Mesenchymal stem cell (in vitro differentiated cells and primary cell): ENCODE measurements around the gene MXI1.
"Not testable (repeated sequence)": the region's sequence is repeated elsewhere in the genome, so short reads cannot be mapped to it uniquely, and the experiment has no call there.

Source experiments
- DNase-seq: peaks from one replicate; pipeline ENCODE4 v3.0.0-alpha.2; 2013
- H2AFZ ChIP-seq: one replicate; pipeline ENCODE4 v1.6.1; 2013; ENCODE audit warnings: low read depth, mild to moderate bottlenecking, control low read depth, inconsistent platforms, low read length, moderate library complexity
- H2AK5ac ChIP-seq: 2 replicates; pipeline ENCODE4 v1.6.1; 2013; ENCODE audit warnings: low read length, moderate library complexity, mild to moderate bottlenecking, inconsistent platforms; ENCODE audit not compliant: severe bottlenecking
- H2BK120ac ChIP-seq: one replicate; pipeline ENCODE4 v1.6.1; 2013; ENCODE audit warnings: low read depth, mild to moderate bottlenecking, inconsistent platforms, low read length, moderate library complexity
- H2BK12ac ChIP-seq, 2 experiments: one replicate each; pipeline ENCODE4 v1.6.1; 2013; ENCODE audit warnings: inconsistent platforms in 2 of 2, low read length in 2 of 2, mild to moderate bottlenecking in 2 of 2, moderate library complexity in 2 of 2, control low read depth in 1 of 2
- H2BK15ac ChIP-seq: one replicate; pipeline ENCODE4 v1.6.1; 2013; ENCODE audit warnings: mild to moderate bottlenecking, low read depth, inconsistent platforms; ENCODE audit not compliant: poor library complexity, severe bottlenecking
- H2BK5ac ChIP-seq: 2 replicates; pipeline ENCODE4 v1.6.1; 2013; ENCODE audit warnings: low read depth, mild to moderate bottlenecking, low read length, control low read depth, inconsistent platforms; ENCODE audit not compliant: poor library complexity, severe bottlenecking
- H3K14ac ChIP-seq, 2 experiments: one replicate each; pipeline ENCODE4 v1.6.1; 2013; ENCODE audit warnings: inconsistent platforms in 2 of 2, low read length in 2 of 2, control low read depth in 1 of 2, mild to moderate bottlenecking in 1 of 2, moderate library complexity in 1 of 2
- H3K18ac ChIP-seq, 2 experiments: one replicate each; pipeline ENCODE4 v1.6.1; 2013; ENCODE audit warnings: inconsistent platforms in 2 of 2, low read length in 2 of 2, control low read depth in 1 of 2, low read depth in 1 of 2, mild to moderate bottlenecking in 1 of 2
- H3K23ac ChIP-seq, 2 experiments: one replicate each; pipeline ENCODE4 v1.6.1; 2013; ENCODE audit warnings: inconsistent platforms in 2 of 2, low read length in 2 of 2, mild to moderate bottlenecking in 2 of 2, moderate library complexity in 2 of 2, control low read depth in 1 of 2
- H3K27ac ChIP-seq: 2 replicates; pipeline ENCODE4 v1.5.1; 2013; ENCODE audit warnings: mild to moderate bottlenecking, moderate library complexity, low read length, control low read depth, inconsistent platforms; ENCODE audit not compliant: poor library complexity, severe bottlenecking
- H3K27me3 ChIP-seq, 2 experiments: 2 replicates each; pipeline versions ENCODE4 v1.6.1 to v1.7.0; 2013; ENCODE audit warnings: low read length in 2 of 2, mild to moderate bottlenecking in 2 of 2, moderate library complexity in 2 of 2, control low read depth in 1 of 2, inconsistent platforms in 1 of 2; ENCODE audit not compliant: control insufficient read depth in 1 of 2, insufficient read depth in 1 of 2
- H3K36me3 ChIP-seq, 2 experiments: 2 replicates each; pipeline versions ENCODE4 v1.6.1 to v1.7.0; 2013; ENCODE audit warnings: low read length in 2 of 2, control low read depth in 1 of 2, inconsistent platforms in 1 of 2, low read depth in 1 of 2, mild to moderate bottlenecking in 1 of 2; ENCODE audit not compliant: insufficient read depth in 2 of 2, control insufficient read depth in 1 of 2
- H3K4ac ChIP-seq, 2 experiments: one replicate each; pipeline ENCODE4 v1.6.1; 2013; ENCODE audit warnings: inconsistent platforms in 2 of 2, low read length in 2 of 2, mild to moderate bottlenecking in 2 of 2, moderate library complexity in 2 of 2, control low read depth in 1 of 2, low read depth in 1 of 2
- H3K4me1 ChIP-seq: 2 replicates; pipeline ENCODE4 v1.6.1; 2013; ENCODE audit warnings: low read depth, low read length, control low read depth; ENCODE audit not compliant: control insufficient read depth, insufficient read depth
- H3K4me2 ChIP-seq: 2 replicates; pipeline ENCODE4 v1.6.1; 2013; ENCODE audit warnings: low read length, mild to moderate bottlenecking, inconsistent platforms; ENCODE audit not compliant: poor library complexity, severe bottlenecking
- H3K4me3 ChIP-seq, 2 experiments: 2 replicates each; pipeline versions ENCODE4 v1.5.1 to v1.7.0; 2013; ENCODE audit warnings: low read length in 2 of 2, mild to moderate bottlenecking in 2 of 2, control low read depth in 1 of 2, low read depth in 1 of 2; ENCODE audit not compliant: insufficient read depth in 1 of 2
- H3K79me1 ChIP-seq: replicated peaks from 2 replicates; pipeline ENCODE4 v1.6.1; 2013; ENCODE audit warnings: mild to moderate bottlenecking, control low read depth, low read length, inconsistent platforms; ENCODE audit not compliant: poor library complexity, severe bottlenecking
- H3K9ac ChIP-seq: 2 replicates; pipeline ENCODE4 v1.7.0; 2013; ENCODE audit warnings: mild to moderate bottlenecking, low read length, moderate library complexity
- H3K9me3 ChIP-seq: 2 replicates; pipeline ENCODE4 v1.7.0; 2013; ENCODE audit warnings: mild to moderate bottlenecking, low read length; ENCODE audit not compliant: control insufficient read depth
- H4K8ac ChIP-seq: one replicate; pipeline ENCODE4 v1.6.1; 2013; ENCODE audit warnings: inconsistent platforms, mild to moderate bottlenecking, low read length, moderate library complexity
- H4K91ac ChIP-seq: one replicate; pipeline ENCODE4 v1.6.1; 2013; ENCODE audit warnings: mild to moderate bottlenecking, low read length, inconsistent platforms
- WGBS: methylation state at CpG from one replicate; pipeline ENCODE4 v1.1.7; 2013; ENCODE audit warnings: mixed read lengths; 5-methylcytosine and 5-hydroxymethylcytosine counted together

Gene MXI1

DNA sequence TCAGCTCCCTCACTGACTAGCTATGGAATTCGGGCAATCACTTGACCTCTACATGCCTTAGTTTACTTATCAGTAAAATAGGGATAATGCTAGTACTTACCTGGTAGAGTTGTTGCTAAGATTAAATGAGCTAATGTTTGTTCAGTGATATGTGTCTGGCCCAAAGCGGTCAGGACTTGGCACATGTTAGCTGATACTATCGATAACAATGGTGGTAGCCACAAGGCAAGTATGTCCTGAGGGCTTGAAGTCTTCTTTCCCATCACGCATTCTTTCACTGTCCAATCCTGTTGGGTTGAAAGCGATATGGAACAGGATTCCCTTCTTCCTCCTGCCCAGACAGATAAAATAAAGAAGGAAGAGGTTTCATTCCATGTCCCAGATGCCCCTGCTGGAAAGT is 25.5 kb upstream of the MXI1 start:
- H3K27ac ChIP-seq: no peak overlapping the region
- no peaks in the 10 kb centered on the region for H3K36me3 ChIP-seq
- H3K18ac ChIP-seq: no peak overlapping the region
- no peak for DNase-seq
- no peak overlapping the region for H3K4ac ChIP-seq
- no peak overlapping the region for H2BK120ac ChIP-seq
- H3K9me3 ChIP-seq: no peaks in the 10 kb centered on the region
- no peak overlapping the region for H2BK15ac ChIP-seq
- H3K14ac ChIP-seq: no peak overlapping the region
- 90% methylated on average over 3 of the region's 5 CpGs for WGBS
- no peak overlapping the region for H4K8ac ChIP-seq
- no peaks in the 10 kb centered on the region for H3K79me1 ChIP-seq
- no peak overlapping the region for H2BK12ac ChIP-seq
- H2AK5ac ChIP-seq: no peak overlapping the region
- H2BK5ac ChIP-seq: no peak overlapping the region
- no peak overlapping the region for H2AFZ ChIP-seq
- peaks cover 0 to 6% of the 10 kb centered on the region in 2 experiments for H3K27me3 ChIP-seq
- H3K4me1 ChIP-seq: no peaks in the 10 kb centered on the region
- H3K9ac ChIP-seq: no peak overlapping the region
- H4K91ac ChIP-seq: no peak overlapping the region
- no peak overlapping the region for H3K4me3 ChIP-seq
- H3K23ac ChIP-seq: no peak overlapping the region
- H3K4me2 ChIP-seq: no peak overlapping the region

DNA sequence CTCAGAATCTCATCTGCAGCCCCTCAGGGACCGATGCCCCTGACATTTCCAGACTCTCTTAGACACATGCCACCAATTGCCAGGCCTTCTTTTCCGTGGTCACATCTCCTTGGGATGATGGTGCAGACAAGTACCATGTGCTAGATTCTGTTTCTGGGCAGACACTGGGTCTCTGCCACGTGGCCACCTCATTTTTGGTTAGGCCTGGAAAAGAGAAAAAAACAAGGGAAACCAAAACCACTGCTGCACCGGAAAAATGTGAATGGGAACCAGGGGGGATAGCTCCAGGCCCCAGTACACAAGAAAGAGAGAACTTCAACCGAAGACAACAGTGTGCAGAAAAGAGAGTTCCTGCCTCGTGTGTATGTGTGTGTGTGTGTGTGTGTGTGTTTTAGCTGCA is 23.0 kb upstream of the MXI1 start:
- no peak overlapping the region for H3K14ac ChIP-seq
- no peaks in the 10 kb centered on the region for H3K4me1 ChIP-seq
- no peak overlapping the region for H2AFZ ChIP-seq

GRCh38 chr10:110185646-110186182 is 21.7 kb upstream of the MXI1 start:
- not testable (repeated sequence) for H3K9ac ChIP-seq, H4K91ac ChIP-seq, H4K8ac ChIP-seq, H3K18ac ChIP-seq, H3K14ac ChIP-seq, H2BK15ac ChIP-seq, H2BK120ac ChIP-seq, H2AFZ ChIP-seq, DNase-seq, H3K79me1 ChIP-seq, H3K4ac ChIP-seq, H2BK12ac ChIP-seq, H3K4me3 ChIP-seq, H3K4me1 ChIP-seq, H3K23ac ChIP-seq, H2AK5ac ChIP-seq, H3K27me3 ChIP-seq, H2BK5ac ChIP-seq, H3K27ac ChIP-seq, H3K36me3 ChIP-seq, H3K4me2 ChIP-seq, H3K9me3 ChIP-seq
- WGBS: 87% methylated on average over 2 of the region's 2 CpGs

More for the DNA sequence above, 23.0 kb upstream of the MXI1 start:
- Histone ChIP-seq H2BK12ac (no peak overlapping the region), H3K9me3 (no peaks in the 10 kb centered on the region), H2BK120ac (no peak overlapping the region), H4K91ac (no peak overlapping the region), H2BK15ac (no peak overlapping the region), H3K4ac (no peak overlapping the region), H3K9ac (no peak overlapping the region), H3K4me2 (no peak overlapping the region), H3K79me1 (no peaks in the 10 kb centered on the region), H3K23ac (no peak overlapping the region), H3K27ac (no peak overlapping the region), H3K18ac (no peak overlapping the region), H2AK5ac (no peak overlapping the region), H3K4me3 (no peak overlapping the region), H4K8ac (no peak overlapping the region), H3K36me3 (no peaks in the 10 kb centered on the region), H2BK5ac (no peak overlapping the region), H3K27me3 (peaks cover 0 to 2% of the 10 kb centered on the region in 2 experiments)
- DNase-seq: no peak
- 74% methylated on average over 6 of the region's 6 CpGs for WGBS

GRCh38 chr10:110190170-110190569 is 17.2 kb upstream of the MXI1 start:
- H2BK15ac ChIP-seq: no peak overlapping the region

More at GRCh38 chr10:110190170-110190569, 17.2 kb upstream of the MXI1 start:
- no peak overlapping the region for H2BK12ac ChIP-seq
- H3K36me3 ChIP-seq: no peaks in the 10 kb centered on the region
- H3K23ac ChIP-seq: no peak overlapping the region
- H3K18ac ChIP-seq: no peak overlapping the region
- H3K14ac ChIP-seq: no peak overlapping the region
- no peaks in the 10 kb centered on the region for H3K79me1 ChIP-seq
- no peak overlapping the region for H3K4ac ChIP-seq
- no peaks in the 10 kb centered on the region for H3K4me1 ChIP-seq
- no peak overlapping the region for H2AK5ac ChIP-seq
- H3K27ac ChIP-seq: no peak overlapping the region
- WGBS: 98% methylated on average over 2 of the region's 3 CpGs
- H2AFZ ChIP-seq: no peak overlapping the region
- DNase-seq: no peak
- H4K8ac ChIP-seq: no peak overlapping the region
- no peak overlapping the region for H2BK120ac ChIP-seq
- H3K4me2 ChIP-seq: no peak overlapping the region
- H3K4me3 ChIP-seq: no peak overlapping the region
- H2BK5ac ChIP-seq: no peak overlapping the region
- H4K91ac ChIP-seq: no peak overlapping the region
- no peak overlapping the region for H3K9ac ChIP-seq
- no peaks in the 10 kb centered on the region for H3K9me3 ChIP-seq
- H3K27me3 ChIP-seq: peaks cover 3 to 11% of the 10 kb centered on the region in 2 experiments
